GM18868 (cell line): ENCODE results near the gene NSG1.

Experiments
- ATAC-seq: cut with Tn5 transposase; IDR thresholded peaks from one replicate; pipeline ENCODE4 v1.9.1; 2021; ENCODE audit warnings: mild to moderate bottlenecking, moderate library complexity; ENCODE audit not compliant: unreplicated experiment

Gene NSG1

DNA sequence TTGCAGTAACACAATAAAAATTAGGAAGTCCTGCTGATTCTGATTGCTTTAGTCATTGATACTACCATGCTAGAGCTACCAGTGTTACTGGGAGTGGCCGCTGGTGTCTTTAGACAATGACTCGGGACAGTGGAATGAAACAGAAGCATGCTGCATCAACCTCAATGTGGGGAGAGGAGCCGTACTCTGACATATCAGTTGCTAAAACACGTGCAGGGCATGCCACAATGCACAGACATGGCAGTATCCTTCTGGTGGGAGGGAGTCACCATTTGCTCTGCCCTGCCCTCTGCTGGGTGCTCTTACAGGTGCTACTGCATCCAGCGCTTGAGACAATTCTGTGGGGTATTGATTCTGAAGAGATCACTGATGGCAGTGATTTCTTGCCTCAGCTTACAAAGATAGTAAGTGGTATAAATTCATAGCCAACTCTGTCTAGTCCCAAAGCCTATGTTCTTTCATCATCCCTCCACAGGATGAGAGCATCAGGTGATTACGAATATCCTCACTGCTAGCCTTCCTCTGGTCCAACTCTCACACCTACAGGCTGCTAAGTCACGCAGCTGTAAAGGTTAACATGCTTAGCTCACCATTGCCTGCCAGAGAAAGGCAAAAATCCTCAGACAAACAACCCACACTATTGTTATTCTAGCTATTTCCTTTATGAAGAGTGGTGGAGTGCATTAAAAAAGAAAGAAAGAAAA lies 43.7 kb downstream of the NSG1 start:
- peak; percentile 81 for ATAC-seq

DNA sequence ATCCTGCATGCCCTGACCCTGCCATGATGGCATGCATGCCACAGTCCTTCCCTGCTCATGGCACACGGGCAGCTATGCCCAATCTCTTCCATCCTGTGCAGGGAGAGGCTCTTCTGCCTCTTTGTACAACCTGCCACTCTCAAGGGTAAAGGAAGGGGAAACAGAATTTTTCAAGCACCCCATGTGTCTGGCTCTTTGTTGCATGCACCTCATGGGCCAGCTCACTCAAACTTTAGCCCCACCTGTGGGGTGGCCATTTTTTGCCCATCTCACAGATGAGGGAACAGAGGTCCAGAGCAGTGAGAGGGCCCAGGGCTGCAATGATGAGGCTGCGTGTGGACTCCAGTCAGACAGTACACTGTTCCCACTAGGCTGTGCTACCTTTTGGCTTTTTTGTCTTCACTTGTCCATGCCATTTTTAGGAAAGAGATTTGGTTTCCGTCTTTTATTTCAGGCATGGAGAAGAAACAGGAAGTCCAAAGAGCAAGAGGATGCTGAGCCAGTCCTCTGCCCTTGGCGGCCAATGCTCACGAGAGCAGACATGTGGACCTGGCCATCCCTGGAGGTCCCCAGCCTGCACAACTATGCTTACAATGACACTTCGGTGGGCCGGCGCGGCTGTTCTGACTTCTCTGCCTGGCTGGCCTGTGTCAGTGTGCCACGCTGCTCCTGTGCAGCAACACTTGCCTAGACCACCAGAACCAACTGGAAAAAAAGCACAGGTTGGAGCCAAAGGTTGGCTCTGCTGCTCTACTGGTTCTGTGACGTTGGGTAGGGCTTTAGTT lies 45.6 kb downstream of the NSG1 start:
- no peak for ATAC-seq

DNA sequence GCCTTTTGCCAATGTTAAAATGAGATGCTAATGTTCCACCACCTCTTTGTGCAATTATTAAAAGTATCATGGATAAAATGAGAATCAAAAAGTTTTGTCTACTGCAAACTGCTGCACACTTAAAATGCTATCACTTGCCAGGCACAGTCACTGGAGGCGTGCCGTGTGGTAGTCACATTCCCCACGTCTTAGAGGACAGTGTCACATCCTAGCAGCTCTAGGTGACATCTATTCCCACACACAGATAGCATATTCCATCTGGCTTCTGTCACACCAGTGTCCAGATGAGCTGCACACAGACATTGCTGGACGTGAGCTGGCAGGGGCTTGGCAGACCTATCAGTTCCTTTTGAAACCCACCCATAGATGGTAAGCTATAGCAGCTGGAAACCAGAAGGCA lies 47.0 kb downstream of the NSG1 start:
- no peak for ATAC-seq

DNA sequence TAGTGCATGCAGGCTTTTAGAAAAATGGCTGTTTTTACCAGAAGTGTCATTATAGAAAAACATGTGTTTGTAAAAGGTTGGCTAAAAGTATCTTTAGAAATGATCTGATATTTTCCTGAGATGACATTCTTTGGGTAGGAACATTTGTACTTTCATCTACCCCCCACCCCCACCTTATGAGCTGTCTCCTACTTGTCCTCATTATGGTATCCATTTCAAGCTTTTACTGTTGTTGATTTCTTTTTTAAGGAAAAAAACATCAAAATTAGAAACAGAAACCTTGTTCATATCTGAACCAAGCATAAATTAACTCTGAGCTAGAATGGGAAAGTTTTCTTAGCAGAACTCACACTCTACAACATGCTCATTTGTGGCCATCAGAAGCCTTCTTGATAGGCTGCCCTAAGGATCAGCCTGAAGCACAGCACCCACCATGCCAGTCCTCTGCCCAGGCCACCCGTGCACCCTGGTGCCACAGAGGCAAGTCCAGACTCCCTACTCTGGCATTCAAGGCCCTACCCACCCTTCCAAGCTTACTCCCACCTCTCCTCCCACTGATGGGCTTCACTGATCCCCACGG lies 49.4 kb downstream of the NSG1 start:
- ATAC-seq, result no peak

DNA sequence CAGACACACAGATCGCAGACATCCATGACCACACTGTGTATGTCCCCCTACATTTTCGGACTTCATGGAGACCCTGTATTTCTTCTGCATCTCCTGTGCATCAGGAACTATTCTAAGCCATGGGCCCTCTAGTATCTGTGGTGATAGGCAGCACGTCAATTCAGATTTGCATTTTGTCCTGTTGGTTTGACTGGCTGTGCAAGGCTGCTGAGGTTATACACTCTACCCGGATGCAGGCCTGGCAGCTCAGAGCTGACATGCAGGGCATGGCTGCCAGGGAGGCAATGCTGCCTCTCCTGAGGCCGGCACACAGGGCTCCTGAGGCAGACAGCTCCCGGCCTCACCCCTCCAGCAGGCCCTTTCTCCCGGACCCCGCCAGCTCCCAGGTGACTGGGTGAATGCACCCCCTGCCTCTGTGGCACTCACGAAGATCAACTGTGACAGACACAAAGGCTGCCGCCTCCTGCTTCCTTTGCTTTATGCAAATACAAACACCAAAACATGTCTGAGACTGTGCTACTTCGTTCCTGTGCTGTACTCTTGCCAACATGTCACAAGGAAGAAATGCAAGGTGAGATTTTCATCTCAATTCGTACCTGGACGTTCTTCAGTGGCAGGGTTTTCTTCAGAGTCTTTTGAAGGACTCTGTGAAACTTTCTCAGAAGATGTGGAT lies 51.0 kb downstream of the NSG1 start:
- ATAC-seq, result no peak

DNA sequence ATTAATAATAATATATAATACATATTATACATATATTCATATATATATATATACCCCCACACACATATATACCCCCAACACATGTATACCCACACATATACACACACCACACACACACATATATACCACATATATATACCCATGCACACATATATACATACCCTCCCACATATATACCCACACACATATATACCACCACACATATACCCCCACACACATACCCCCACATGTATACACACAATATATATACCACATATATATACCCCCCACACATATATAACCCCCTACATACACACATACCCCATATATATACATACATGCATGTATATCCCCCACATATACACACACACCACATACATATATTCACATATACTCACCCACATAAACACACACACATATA lies 52.0 kb downstream of the NSG1 start:
- ATAC-seq, result no peak

DNA sequence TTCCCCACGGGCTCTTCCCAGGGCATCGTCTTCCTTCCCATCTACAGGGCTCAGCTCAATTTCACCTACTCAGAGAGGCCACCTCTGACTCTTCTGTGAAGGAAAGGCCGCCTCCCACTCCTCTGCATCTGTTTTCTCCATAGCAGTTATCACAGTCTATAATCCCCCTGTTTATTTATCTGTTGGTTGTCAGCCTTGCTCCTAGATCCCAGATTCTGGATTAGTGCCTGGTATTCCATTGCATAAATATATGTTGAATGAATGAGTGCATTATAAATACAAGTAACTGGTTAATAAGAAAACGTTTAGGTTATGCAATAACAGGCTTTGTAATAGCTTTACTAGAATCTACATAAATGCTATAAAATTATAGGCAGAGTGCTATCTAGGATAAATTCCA lies 52.9 kb downstream of the NSG1 start:
- ATAC-seq, result no peak

DNA sequence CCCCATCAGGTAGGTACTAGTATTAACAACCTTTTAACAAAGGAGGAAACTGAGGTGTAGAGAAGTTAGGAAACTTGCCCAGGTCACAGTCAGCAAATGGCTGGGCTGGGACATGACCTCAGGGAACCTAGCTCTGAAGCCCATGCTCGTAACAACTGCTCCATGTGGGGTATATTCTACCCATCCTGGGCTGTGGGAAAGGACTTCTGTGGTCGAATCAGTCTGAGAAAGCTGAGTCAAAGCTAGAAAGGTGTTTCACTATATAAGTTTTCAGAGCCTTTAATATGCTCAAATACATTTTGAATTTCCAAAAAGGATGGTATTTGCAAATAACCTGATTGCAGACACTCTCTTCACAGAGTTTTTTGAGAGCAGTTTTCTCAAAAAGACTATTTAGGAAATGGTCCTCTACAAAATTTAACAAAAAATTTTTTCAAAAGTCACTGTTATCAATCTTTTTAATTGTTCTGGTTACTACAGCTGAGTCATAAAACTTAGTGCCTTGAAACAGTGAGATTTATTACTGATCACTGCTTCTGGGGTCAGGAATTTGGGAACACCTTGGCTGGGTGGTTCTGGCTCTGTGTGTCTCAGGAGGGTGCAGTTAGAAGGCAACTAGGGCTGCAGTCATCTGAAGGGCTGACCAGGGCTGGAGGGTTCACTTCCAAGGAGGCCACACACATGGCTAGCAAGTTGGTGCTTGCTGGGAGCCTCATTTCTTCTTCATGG lies 53.6 kb downstream of the NSG1 start:
- peak; percentile 90 for ATAC-seq

DNA sequence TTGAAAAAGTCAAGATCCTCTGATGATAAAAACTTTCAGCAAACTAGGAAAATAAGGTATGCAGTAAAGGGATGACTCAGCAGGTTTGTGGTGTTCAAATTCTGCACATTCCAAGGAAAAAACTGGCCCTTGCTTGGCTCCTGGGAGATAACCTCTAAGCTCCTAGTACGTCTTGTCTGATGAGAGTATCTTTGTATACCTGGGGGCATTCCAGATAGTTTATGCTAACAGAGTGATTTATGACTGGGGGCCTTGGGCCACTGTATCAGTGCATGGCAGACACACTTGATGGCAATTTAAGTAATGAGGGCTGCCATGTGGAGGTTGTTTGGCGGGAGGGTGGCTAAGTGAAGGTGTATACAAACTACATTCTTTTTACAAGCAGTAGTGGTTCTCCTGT lies 56.9 kb downstream of the NSG1 start:
- ATAC-seq, result no peak

DNA sequence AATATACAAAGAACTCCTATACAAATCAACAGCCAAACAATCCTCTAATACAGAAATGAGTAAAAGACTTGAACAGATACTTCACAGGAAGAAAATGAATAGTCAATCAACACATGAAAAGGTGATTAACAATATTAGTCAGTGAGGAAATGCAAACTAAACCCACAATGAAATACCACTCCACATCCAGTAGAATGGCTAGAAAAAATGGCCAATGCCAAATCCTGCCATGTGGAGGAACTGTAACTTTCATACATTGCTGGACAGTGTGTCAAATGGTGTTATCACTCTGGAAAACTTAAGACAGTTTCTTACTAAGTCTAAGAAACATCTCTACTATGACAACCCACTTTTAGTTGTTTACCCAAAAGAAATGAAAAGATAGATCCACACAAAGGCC lies 59.5 kb downstream of the NSG1 start:
- no peak for ATAC-seq

DNA sequence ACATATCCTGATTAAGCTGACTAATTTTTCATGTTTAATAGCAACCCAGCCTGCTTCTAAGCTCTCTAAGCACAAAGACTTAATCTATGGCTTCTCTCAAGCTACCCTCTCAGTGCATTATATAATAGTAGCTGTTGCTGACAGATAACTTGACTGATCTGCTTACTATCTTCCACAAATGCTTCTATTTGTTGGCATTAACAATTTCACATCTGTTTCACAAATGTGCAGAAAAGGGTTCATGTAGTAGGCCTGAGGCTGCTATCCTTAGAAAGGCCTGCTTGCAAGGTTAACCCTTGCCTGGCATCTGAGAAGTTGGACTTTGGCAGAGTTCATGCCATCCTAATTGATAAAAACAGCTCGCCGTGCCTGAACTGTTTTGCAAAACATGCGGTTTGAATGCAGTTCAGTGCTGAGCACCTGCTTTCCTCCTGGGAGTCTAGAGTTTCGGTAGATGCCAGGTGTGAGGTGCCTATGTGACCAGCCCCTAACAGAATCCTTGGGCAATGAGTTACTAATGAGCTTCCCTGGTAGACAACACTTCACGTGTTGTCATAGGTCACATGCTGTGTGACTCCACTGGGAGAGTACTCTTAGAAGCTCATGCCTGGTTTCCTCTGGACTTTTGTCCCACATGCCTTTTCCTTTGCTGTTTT lies 68.4 kb downstream of the NSG1 start:
- ATAC-seq, result peak; percentile 66

DNA sequence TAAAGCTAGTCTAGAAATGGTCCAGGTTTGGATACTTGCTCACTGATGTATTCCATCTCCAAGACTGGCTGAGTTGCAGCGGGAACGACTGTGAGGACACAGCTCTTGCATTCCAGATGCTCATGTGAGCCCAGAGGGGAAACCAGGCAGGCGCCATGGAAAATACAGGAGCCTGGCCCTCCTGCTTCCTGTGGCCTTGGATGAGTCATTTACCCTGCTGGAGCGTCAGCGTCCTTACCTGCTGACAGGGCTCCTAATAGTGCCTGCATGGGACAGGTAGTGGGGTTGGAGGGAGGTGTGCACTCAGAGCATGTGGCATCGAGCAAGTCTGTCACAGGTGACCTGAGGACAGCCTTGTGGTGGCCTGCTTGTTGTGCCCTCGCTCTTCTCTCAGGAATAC lies 69.4 kb downstream of the NSG1 start:
- ATAC-seq, result no peak

DNA sequence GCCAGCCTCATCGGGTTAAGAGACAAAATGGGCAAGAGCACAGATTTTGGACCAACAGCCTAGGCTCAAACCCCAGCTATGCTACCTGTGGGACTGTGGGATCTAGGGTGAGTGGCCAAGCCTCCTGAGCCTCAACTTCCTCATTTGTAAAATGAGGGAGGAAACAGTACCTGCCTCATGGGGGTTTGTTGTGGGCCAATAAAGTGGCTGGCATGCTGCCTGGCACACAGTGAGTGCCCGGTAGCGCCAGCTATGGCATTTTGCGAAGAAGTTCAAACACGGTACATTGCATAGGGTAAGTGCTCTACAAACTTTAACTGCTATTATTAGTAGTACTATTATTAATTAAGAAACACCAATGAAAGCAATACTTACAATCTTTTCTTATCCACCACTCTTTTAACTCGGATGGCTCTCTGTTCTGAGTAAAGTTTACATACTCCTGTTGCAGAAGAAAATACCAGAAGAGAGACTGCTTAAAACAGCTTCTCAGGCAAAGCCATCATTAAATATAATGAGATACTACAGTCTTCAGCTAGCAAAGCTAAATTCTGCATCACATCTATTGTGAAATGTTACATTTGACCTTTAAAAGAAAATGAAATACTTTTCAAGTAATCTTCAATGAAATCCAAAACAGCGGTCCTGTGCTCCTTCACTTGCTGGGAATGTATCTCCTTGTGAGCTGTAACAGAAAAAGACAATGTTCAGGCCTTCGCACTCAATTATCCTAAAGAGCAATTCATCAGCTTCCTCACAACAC lies 70.1 kb downstream of the NSG1 start:
- ATAC-seq, result no peak

DNA sequence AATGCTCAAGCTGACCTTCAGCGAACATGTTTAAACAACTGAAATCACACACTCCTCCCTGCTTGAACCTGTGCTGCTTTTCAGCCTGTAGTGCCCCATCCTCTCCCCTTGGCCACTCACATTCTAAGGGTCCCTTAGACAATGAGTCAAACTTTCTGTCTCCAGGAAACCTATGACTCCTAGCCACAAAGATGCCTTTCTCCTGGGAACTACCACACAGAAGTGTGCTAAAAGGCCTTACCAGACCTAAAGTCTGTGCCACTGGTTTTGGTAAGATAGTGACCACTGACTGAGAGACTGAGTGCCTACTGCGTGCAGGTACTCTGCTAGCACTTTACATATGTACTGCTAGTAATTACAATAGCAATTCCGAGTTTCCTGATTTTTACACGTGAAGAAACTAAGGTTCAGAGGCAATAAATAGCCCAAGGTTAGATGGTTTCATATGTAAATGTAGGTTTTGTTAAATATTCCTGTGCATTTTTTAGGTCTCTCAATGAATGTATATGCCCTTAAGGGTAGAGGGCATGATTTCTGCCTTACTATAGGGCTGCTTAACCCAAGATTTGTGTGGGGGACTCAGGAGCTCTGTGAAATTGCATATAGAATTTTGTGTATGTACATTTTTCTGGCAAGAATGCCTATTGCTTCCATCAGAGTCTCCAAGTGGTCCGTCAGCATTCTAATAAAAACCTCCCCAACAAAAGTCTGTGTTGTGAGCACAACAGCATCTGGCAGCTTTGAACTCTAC lies 71.1 kb downstream of the NSG1 start:
- no peak for ATAC-seq

DNA sequence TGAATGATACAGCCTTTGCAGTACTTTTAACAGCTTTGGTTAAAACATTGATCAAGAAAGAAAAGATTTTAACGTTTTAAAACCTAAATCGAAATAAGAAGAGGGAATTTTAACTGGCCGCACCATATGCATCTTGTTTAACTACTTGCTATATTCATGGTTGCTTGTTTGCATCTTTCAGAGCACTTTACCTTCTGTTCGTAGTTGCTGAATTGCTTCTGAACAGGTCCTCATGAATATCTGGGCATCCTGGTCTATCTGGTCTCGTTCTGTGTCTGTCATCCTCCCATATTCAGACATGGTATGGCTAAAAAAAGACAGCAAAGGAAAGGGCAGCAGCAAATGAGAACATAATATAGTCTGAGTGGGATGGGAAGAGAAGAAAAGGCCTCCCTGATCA lies 72.3 kb downstream of the NSG1 start:
- no peak for ATAC-seq

DNA sequence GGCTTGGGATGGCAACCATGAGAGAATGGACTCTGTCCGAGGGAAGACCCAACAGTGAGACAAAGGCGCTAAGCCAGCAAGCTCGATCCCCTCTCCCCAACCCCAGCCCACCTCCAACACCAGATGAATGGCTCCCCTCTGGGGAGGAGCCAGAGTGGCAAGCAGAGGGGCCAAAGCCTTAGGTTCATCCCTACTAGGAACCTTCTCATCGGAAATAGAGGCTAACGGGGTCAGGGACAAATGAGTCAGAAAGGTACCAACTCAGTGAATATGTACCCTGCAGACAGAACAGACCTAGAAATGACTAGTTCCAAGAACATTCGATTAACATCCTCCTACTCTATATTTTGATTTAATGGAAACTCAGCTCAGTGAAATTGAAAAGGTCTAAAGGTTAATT lies 73.9 kb downstream of the NSG1 start:
- no peak for ATAC-seq

DNA sequence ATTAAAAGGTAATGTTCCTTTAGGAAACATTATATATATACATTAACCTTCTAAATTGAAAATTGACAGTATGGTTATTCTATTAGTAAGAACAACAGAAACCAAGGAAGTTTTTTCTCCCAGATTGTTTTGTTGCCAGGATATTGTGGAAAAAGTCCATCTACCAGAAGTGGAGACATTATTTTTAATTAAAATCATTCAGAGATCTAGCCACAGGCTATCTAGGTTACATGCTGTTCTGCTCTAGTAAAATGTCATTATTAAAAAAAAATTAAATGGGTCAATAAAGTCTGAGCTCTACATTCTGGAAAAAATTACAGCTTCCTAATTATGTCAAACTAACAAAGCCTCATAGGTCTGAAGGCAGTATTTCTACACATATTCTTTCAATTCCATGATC lies 74.3 kb downstream of the NSG1 start:
- ATAC-seq, result no peak

DNA sequence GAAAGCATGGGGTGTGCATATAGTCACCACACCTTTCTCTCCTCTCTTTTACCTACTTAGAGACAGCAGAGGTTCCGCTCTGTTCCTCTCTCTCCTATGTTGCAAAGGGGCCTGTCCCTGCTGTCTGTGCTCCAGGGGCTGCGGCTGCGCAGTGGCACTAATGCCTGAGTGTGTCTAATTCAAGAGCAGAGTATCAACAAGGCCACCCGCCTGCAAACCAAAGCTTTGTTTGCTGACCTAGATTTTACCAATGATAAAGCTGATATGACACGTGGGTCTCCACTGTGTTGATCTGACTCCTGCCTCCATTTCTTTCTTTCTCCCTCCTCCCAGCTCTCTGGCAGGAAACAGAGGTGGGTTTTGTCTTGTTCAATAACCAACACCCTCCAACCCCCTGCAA lies 74.9 kb downstream of the NSG1 start:
- no peak for ATAC-seq

DNA sequence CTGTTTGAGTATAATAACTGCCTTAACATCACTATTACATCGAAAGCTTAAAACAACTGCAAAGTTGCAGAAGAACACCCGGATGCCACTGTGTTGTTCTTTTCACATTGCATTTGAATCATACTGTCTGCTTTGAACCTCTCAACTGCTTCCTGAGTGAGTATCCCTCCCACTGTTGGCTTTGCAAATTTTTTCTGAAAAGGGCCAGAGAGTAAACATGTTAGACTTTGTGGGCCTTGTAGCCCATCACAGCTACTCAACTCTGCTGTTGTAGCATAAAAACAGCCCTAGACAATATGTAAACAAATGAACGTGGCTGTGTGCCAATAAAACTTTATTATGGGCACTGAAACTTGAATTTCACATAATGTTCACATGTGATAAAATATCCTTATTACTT lies 76.1 kb downstream of the NSG1 start:
- no peak for ATAC-seq
